OCI-M2 (cell line): Measurements from ENCODE around the gene SLC12A7.
"Not testable (repeated sequence)": the region's sequence is repeated elsewhere in the genome, so short reads cannot be mapped to it uniquely, and the experiment has no call there.

Experiments
- DNase-seq: peaks from one replicate; lab custom pipeline; 2025; ENCODE audit not compliant: unreplicated experiment; lab: John Stamatoyannopoulos, UW

Gene SLC12A7

DNA sequence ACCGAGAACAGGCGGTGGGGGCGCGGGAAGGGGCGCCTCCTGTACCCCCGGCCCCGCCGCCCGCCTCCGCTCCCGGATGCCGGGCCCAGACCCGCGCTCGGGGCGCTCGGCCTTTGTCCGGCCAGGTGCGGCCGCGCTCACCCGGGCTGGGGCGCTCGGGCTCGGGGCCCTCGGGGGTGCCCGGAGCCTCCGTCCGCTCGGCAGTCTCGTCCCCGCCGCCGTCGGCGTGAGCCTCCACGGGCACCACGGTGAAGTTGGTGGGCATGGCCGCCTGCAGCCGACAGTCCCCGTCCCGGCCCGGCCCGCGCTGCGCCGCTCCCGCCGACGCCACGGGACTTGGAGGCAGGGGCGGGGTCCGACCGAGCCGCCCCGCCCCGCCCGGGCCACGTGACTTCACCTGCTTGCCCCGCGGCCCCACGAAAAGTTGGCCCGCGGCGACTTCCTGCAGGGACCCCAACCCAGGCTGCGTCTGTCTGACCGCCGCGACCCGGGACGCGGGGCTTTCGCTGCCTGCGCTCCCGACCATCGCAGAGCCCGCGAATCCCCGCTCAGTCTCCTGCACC lies at the start of gene SLC12A7:
Gene SLC12A7 (minus strand): TSS at position 337 of the 563 bp plus-strand sequence. CDS start 72 bp downstream, at position 265.
- DNase-seq: no peak

DNA sequence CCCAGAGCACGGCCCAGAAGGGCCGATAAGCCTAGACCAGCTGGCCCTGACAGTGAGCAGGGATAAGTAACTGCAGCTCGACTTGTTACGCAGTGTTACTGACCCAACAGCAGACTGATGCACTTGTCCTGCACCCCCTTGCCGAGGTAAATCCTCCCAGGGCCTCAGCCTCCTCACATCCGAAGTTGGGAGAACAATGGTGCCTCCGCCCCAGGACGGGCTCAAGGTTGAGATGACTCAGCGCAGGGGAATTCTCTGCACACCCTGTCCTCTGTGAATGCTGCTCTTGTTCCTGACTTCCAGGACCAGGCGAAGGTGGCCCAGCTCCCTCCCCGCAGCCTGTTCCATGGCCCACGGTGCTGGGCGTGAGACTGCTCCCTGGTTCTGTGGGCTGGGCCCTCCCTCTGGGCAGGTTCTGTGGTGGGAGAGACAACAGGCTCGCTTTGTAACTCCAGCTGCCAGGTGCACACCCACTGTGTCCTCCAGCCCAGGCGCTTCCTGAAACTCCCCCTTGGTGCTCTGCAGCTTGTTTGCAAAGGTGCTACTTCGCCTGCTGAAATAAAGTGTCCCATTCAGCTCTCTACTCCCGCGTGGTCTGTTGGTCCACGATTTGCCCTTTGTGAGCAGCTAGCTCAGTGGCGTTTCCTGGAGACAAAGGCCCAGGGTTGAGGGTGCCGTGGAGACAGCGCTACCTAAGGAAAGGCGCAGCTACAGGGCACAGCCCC lies 49.4 kb upstream of the SLC12A7 start:
- no peak for DNase-seq

DNA sequence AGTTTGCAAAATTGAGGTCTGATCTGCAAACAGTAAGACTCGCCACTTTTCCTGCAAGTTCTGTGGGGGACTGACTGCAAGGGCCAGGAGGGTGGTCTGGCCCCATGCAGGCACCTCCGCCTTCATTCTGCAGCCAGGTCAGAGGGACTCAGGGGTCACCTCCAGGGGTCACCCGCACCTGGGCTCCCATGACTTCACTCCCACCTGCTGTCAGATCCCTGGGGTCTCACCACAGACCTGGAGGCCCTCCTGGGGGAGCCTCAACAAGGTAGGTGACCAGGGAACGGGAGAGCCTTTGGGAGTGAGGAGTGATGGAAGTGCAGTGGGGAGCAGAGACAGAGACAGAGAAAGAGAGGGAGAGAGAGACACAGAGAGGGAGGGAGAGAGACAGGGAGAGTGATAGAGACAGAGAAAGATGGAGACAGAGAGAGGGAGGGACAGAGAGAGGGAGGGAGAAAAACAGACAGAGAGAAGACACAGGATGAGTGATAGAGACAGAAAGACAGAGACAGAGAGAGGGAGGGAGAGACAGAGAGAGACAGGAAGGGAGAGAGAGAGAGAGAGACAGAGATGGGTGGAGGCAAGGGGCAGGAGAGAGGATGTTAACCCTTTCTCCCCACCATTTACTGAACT lies 48.0 kb upstream of the SLC12A7 start:
- DNase-seq: no peak

DNA sequence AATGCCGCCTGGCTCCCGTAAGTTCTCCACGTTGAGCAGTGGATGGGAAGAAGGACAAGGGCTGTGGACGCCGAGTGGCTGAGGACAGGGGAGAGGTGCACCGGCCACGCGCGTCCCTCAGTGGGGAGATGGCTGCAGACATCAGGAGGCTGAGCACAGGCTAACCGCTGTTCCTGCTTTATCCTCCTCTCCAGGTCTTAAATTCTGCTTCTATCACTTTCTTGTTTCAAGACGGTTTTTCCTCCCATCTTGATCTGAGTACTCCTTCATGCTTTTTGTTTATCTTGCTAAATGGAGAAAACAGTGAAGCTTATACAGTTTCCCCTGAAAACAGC lies 47.4 kb upstream of the SLC12A7 start:
- no peak for DNase-seq

DNA sequence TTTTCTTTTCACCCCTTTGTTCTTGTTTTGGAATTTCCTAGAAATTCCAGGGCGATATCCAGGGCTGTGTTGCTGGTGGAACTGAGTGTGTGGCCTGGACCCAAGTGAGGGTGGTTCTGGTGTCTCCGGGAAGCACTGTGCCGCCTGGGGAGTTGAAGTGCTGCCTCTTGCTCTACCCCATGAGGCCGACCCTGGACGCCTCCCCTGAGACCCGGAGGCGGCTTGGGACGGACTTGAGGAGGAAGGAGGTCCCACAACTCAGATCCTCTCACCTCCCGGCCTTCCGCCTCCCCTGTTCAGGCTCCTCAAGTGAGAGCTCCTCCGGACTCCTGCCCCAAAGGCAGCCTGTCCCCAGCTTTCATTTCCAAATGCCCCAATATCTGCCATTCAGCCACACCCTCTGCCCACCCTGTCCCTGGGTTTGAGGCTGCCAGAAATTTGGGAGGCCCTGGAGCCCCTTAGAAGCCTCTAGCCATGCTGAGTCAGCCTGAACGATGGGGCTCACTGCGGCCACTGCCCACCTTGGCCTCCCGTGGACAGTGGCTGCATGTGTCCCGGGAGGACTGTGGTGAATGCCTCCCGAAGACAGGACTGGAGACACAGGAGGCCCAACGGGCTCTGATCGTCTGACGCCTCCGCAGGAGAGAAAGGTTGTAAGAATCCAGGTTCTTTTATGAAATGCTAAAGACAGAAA lies 46.9 kb upstream of the SLC12A7 start:
- DNase-seq: no peak

DNA sequence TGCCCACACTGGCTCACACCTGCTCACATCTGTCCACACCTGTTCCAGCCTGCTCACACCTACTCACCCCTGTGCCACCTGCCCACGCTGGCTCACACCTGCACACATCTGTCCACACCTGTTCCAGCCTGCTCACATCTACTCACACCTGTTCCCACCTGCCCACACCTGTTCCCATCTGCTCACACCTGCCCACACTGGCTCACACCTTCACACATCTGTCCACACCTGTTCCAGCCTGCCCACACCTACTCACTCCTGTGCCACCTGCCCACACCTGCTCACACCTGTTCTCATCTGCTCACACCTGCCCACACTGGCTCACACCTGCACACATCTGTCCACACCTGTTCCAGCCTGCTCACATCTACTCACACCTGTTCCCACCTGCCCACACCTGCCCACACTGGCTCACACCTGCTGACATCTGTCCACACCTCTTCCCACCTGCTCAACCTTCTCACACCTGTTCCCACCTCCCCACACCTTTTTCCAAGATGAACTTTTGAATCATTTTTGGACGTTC lies 45.7 kb upstream of the SLC12A7 start:
- DNase-seq: not testable (repeated sequence)

DNA sequence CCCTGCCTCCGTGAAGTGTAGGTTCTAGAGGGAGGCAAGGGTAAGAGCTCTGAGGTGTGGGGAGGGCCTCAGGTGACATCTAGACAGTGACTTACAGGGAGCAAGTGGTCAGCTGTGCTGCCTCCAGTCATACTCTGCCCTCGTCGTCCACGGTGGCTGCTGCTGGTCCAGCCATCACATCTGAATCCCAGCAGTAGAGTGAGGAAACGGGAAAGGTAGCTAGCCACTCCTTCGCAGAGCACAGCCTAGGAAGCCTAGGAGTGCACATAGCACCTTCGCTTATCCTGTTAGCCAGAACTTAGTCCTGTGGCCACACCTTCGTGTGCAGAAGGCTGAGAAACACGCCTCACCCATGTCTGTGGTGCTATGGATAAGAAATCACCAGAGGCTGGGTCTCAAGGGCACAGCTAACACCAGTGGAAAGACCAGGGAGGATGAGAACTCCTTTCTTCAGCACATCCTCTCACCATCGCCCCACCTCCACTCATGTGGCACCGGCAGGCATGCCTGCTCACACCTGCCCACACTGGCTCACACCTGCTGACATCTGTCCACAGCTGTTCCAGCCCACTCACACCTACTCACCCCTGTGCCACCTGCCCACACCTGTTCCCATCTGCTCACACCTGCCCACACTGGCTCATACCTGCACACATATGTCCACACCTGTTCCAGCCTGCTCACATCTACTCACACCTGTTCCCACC lies 45.0 kb upstream of the SLC12A7 start:
- no peak for DNase-seq

DNA sequence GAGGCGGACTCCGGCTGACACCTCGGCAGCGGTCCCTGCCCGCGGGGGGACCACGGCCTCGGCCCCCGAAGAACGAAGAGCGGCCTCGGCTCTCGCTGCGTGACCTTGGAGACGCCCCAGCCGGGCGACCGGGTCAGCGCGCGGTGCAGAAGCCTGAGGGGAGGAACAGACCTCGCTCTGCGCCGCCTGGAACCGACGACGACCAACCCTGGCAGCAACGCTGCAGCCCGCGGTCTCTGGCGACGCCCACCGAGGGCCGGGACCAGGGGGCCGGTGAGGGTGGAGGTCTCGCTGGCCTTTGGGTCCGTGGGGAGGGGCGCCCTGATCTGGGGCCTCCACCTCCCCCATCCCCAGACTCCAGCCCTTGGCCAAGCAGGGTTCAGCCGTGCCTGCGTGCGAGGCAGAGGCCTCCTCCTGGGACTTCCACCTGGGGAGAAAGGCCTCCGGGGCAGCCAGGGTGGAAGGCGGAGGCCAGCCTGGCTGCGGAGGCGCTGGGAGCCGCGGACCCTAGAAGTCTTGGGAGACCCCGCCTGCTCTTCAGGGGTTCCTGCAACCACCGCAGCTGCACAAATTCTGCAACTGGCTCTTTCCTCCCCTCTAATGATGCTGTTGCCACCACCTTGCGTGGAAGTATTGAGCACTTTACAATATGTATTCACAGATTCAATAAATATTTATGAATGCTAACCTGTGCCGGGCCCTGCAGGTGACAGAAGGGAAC lies 44.3 kb upstream of the SLC12A7 start:
- DNase-seq: no peak

DNA sequence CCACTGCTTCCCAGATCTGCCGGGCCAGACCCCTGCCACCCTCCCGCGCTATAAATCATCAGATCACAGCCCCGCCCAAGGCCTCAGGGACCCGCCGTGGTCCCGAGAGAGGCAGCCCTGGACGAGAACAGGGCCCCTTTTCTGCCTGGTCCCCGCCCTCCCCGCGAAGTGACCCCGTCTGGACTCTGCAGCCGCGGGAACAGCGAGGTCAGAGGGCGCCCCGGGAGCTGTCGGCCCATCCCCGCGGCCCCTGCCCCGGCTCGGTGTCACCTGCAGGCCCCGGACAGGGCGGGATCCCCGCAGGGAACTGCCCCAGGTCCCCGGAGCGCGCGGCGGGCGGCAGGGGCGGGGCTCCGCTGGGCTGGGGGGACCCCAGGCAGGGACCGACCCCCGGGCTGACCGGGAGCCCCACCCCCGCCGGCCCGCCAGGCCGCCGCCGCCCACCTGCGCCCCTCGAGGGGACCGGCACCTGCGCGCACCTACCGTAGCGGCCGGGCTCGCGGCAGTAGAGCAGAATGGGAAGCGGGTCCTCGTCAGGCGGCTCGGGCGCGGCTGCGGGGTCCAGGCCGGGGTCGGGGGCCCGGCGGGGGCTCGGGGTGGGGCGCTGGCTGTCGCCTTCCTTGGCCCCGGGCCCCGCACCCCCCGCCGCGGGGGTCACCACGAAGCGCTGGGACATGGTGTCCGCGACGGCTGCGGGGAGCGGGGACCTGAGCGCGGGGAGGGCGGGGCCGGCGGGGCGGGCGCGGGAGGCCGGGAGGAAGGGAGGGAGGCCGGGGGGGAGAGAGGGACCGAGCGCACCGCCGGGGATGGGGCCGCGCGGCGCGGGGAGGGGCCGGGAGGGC lies 43.5 kb upstream of the SLC12A7 start:
- DNase-seq: no peak

DNA sequence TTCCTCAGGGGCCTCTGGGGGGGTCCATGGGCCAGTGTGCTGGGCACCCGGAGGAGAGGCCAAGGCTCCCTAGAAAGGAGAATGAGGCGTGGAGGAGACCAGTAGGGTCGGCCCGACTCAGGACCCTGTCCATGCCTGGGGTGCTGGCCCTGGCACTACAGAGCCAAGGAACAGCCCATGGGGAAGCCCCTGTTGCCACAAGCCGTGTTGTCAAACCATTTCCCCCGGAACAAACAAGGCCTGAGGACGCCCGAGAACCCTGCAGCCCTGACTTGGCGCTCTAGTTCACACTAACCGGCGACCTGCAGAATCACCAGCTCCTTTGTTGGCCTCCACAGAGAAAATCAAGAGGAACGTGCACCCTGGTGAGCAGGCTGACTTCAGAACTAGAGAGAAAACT lies 41.6 kb upstream of the SLC12A7 start:
- DNase-seq: no peak

DNA sequence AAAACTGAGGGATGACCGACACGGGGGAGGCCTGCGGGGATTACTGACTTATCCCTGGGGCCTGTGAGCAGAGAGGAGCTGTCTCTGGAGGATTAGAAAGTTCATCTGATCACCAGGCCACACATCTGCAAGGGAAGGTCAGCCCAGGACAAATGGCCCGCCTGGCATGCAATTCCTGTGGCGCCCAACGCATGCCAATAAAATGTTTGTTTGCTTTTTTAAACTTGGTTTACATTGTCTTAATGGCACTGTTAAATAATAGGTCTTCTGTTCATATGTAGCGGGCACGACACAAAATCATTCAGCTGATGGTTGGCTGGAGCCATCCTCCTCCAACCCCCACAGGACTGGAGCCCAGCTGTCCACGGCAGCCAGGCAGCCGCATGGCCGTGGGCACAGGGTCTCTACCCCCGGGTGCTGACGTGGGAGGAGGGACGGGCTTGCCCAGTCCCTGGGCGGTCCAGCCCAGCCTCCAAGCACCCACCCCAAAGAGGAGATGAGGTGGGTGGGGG lies 41.0 kb upstream of the SLC12A7 start:
- DNase-seq: no peak

DNA sequence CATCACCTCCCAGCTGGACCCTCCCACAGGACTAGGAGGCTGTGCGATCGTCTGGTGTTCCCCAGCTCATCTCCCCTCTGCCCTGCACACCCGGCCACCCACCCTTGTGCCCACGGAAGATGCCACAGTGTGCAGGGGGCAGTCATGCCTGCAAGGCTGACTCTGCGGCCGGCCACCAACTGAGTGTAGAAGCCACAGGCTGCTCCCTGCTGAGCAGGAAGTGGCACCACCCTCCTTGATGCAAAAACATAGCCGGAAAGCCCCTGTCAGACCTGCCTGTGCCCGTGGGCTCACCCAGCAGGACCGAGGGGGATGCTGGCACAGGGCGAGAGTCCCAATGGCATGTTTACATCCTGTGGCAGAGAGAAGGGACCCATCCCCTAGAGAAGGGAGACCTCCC lies 40.3 kb upstream of the SLC12A7 start:
- DNase-seq: no peak

DNA sequence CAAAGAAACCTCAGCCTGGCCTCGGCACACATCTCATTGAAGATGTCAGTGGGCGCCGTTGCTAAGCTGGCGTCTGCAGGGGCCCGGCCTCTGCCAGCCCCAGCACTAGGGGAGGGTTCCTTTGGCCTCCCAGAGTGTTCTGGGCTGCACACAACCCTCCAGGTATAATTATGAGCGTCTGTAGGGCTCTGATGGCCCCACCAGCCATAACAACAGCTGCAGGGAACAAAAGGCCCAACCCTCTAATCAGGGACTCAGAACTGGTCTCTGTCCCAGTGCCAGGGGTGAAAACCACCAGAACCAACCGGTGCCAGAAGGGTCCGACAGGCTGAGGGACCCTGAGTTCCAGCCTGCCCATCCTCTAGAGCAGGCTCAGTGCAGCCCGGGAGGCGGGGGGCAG lies 39.5 kb upstream of the SLC12A7 start:
- DNase-seq: no peak

DNA sequence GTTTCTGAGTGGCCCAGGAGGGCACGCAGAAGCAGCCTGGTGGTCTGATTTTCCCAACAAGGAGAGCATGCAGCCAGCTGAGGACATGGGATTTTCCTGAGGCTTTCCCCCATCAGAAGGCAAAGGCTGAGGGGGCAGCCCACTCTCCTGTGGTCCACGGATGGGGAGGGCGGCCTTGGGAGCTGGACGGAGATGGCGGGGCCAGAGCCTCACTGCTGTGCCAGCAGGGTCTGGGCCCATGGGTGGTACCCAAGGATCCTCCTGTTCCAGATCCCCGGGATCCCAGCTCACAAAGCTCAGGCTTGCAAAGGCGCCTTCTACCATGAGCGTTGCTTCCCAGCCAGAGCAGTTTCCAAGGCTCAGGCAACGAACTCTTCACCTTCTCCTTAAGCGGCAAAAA lies 39.0 kb upstream of the SLC12A7 start:
- no peak for DNase-seq

DNA sequence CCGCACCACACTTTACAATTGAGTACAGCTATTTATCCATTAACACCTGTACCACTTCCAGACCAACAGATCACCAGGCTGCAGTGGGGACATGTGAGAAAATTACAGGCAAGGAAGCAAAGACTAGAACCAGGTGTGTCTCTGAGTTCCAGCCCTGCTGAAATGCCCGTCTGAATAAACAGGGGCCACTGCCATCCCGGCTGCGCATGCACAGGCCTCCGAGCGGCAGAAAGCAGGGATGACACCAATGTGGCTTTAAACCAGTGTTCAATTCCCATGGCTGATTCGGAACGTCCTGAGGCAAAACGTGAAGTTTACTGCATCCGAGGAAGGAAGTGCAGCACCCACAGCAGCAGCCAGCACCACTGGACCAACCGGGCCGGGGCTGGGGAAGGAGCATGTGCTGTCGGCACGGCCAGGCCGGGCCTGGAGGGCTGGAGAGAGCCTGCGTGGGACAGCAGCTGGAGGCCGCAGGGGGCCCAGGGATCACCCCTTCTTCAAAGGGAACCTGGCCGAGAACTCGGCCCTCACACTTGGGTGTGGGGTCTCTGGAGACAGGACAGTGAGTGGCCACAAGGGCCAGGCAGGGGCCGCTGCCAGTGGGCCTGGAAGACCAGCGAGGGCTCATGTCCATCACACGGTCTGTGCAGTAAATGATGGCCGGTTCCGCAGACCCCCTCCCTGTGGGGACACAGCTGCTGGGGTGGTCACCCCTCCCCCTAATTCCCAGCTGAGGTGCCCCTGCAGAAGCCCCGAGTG lies 33.0 kb upstream of the SLC12A7 start:
- no peak for DNase-seq

DNA sequence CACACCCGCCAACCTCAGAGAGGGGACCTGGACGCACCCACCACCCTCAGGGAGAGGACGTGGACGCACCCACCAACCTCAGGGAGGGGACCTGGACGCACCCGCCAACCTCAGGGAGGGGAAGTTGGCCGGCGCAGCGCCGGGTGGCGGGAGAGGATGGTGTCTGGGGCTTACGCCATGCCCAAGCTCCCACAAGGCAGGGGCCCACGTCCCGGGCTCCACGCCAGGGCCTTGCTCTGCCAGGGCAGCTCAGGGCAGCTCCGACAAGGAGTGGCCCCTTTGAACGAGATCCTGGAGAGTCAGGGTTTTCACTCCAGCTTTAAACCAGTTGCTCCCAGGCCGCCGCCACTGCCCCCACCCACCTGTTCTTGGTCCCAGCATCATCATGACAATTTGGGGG lies 32.2 kb upstream of the SLC12A7 start:
- no peak for DNase-seq

DNA sequence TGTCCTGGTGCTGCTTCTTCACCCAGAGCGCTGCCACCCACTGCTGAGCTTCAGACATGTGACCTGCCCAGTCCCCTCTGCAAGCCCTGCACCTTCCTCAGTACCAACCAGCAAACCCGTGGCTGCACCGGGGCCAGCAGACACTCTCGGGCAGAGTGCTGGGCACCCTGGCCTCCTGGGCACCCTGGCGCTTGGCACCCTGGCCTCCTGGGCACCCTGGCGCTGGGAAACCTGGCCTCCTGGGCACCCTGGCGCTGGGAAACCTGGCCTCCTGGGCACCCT lies 31.7 kb upstream of the SLC12A7 start:
- DNase-seq: no peak

DNA sequence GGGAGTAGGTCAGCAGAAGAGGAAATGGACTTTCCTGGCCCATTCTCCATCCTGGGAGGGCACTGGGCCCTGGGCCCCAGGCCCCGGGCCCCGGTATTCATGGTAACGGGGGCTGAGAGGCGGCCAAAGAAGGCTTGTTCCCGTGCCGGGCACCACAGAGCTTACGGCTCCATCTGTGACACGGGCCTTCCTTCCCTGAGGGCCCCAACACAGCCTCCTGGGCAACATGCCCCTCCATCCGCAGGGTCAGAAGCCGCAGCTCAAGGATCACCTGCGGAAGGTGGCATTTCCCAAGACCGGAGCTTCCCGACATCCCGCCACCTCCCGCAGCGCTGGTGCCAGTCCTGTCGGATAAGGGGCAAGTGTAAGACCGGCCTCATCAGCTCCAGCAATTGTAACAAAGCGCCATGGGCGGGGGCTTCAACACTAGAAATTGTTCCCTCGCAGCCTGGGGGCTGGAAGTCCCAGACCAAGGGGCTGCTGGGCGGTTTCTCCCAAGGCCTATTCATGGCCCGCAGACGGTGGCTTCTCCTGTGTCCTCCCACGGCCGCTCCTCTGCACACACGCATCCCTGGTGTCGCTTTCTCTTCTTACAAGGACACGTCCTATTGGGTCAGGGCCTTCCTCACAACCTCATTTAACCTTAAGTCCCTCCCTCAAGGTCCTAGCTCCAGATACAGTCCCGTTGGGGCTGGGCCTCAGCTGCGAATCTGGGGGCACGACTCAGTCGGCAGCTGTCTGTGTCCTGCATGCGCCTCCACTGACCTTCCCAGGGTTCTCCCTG lies 31.2 kb upstream of the SLC12A7 start:
- no peak for DNase-seq
